Body of pancreas (tissue), 4 donors: Measurements from ENCODE around the gene SF3B3. TPM values are rescaled to one million over a fixed set of nuclear protein-coding genes. Genes with fewer than 3 reads are reported as not detected.
A peak's percentile ranks its signal among the peaks of the same experiment; 100 is the strongest.

Experiments
- ATAC-seq: fragments of 150-250 bp; one replicate; pipeline ENCODE4 v1.9.1; 2016
- DNase-seq, 4 donors: peaks; one replicate each; pipeline ENCODE4 v3.0.0-alpha.2; 2019
- H3K27ac ChIP-seq, 4 donors: fragments of 200-600 bp; sonication (generic); 1 replicate in 3 of 4; 2 replicates in 1 of 4; pipeline versions ENCODE4 v1.5.1 to v1.6.1; 2016 to 2019; ENCODE audit warnings: mild to moderate bottlenecking in 1 of 4, mixed read lengths in 1 of 4, moderate library complexity in 1 of 4
- H3K27me3 ChIP-seq, 2 donors: fragments of 200-600 bp; sonication (generic); one replicate each; pipeline ENCODE4 v1.6.0; 2016; ENCODE audit warnings: mild to moderate bottlenecking in 1 of 2
- H3K36me3 ChIP-seq, 2 donors: fragments of 200-600 bp; sonication (generic); replicated peaks in 1 of 2; 2 replicates each; pipeline ENCODE4 v1.5.1; 2016; ENCODE audit warnings: low read depth in 2 of 2; ENCODE audit not compliant: insufficient read depth in 1 of 2
- H3K4me1 ChIP-seq: fragments of 200-600 bp; sonication (generic); one replicate; pipeline ENCODE4 v1.6.0; 2016
- H3K4me3 ChIP-seq, 2 donors: fragments of 200-600 bp; sonication (generic); 1 replicate in 1 of 2; 2 replicates in 1 of 2; pipeline ENCODE4 v1.5.1; 2016 to 2019
- H3K9me3 ChIP-seq, 3 donors: fragments of 200-600 bp; sonication (generic); 1 replicate in 2 of 3; 2 replicates in 1 of 3; pipeline ENCODE4 v1.5.1; 2016
- CTCF ChIP-seq, 7 experiments: fragments of 450-650 bp in 4 of 7; fragments of 200-600 bp in 3 of 7; sonication (generic) in 3 of 7; IDR thresholded peaks; one replicate each; pipeline ENCODE4 v1.5.1; 2016 to 2019; ENCODE audit warnings: antibody characterized with exemption in 7 of 7
- POLR2A ChIP-seq, 3 donors: fragments of 450-650 bp; IDR thresholded peaks; one replicate each; pipeline ENCODE4 v1.6.1; 2016; ENCODE audit warnings: antibody characterized with exemption in 3 of 3, mild to moderate bottlenecking in 2 of 3
- WGBS, 2 donors: methylation state at CpG; one replicate each; pipeline ENCODE4 v1.1.5; 2017; 5-methylcytosine and 5-hydroxymethylcytosine counted together
- intact Hi-C: fragments of 100-400 bp; cut with DNase I; formaldehyde crosslinking; loops from one replicate; pipeline ENCODE4 v1.15.1; 2023
- total RNA-seq, 2 donors: library from RNA; depleted of rRNA; stranded (reverse); fragments of >200 nt; gene quantifications; one replicate each; pipeline ENCODE4 v1.1.0, GENCODE V29; 2016

SF3B3 gene
- total RNA-seq, 2 donors from 2014 or later: 47.5 to 53.4 TPM

GRCh38 chr16:70593544-70593943 lies 69.9 kb downstream of the SF3B3 start:
- TF ChIP-seq CTCF (IDR thresholded peaks at IDR 0.05): no peak
- TF ChIP-seq POLR2A (IDR thresholded peaks at IDR 0.05): no peak
- DNase-seq (no peak), ATAC-seq (no peak)
- 92 to 100% methylated on average over 1 of the region's 1 CpG for WGBS, 2 donors
- Histone ChIP-seq H3K36me3 (no peaks in the 10 kb centered on the region), H3K4me1 (peaks cover 32% of the 10 kb centered on the region), H3K4me3 (no peak overlapping the region), H3K27me3 (no peaks in the 10 kb centered on the region), H3K27ac (no peak overlapping the region), H3K9me3 (no peaks in the 10 kb centered on the region)
- intact Hi-C loops: no loop called here

DNA sequence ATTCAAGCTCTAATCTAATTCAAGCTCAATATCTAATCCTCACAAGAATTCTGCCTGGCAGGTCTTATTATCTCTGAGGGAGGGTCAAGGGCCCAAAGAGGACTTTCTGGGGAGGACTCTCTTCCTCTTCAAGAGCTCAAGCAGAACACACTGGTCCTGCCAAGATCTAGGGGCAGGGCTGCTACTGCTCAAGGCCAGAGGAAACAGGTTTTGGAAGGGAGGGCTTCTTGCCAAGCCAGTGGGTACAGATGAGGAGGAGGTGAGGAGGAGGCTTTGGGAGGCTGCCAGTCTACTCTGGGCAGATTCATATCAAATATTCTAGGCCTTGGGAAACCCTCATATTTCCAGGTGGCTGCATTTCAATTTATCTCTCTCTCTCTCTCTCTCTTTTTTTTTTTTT lies 71.0 kb downstream of the SF3B3 start:
- TF ChIP-seq POLR2A (IDR thresholded peaks at IDR 0.05) (no peak), CTCF (IDR thresholded peaks at IDR 0.05) (no peak)
- DNase-seq (peak; percentile 54 to 84 (median 80)), ATAC-seq (peak; percentile 63)
- peaks cover 32% of the 10 kb centered on the region for H3K4me1 ChIP-seq
- H3K9me3 ChIP-seq: no peaks in the 10 kb centered on the region
- no peaks in the 10 kb centered on the region for H3K36me3 ChIP-seq
- intact Hi-C loops: no loop called here
- H3K27ac ChIP-seq: peak overlapping the region in 2 of 4 donors; percentile 24 to 31
- H3K27me3 ChIP-seq: no peaks in the 10 kb centered on the region
- no peak overlapping the region for H3K4me3 ChIP-seq

DNA sequence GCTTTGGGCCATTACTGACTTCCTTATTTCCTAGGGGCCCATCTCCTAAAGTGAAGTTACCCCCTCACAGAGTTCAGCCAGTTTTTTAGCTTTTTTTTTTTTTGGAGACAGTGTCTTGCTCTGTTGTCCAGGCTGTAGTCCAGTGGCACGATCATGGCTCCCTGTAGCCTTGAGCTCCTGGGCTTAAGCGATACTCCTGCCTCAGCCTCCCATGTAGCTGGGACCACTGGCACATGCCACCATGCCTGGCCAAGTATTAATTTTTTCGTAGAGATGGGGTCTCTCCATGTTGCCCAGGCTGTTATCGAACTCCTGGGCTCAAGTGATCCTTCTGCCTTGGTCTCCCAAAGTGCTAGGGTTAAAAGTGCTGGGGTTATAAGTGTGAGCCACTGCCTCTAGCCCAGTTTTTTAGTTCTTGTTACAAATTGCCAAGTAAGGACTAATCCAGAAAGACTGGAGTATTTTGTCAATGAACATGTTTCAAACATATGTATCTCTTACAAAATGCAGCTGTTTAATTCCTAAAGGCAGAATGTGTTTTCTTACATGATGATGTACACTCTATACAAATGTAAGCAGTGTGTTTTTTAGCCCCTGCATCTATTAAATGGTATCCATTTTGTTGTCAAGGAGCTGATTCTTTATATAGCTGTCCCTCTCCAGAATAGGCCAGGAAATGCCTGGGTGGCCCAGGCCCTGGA lies 73.7 kb downstream of the SF3B3 start:
- Histone ChIP-seq H3K27ac (no peak overlapping the region), H3K36me3 (no peaks in the 10 kb centered on the region), H3K4me3 (no peak overlapping the region), H3K27me3 (no peaks in the 10 kb centered on the region), H3K4me1 (peaks cover 8% of the 10 kb centered on the region), H3K9me3 (no peaks in the 10 kb centered on the region)
- intact Hi-C loops: no loop called here
- TF ChIP-seq POLR2A (IDR thresholded peaks at IDR 0.05) (no peak), CTCF (IDR thresholded peaks at IDR 0.05) (no peak)
- ATAC-seq: no peak
- 78 to 80% methylated on average over 4 of the region's 4 CpGs for WGBS, 2 donors
- DNase-seq: no peak

GRCh38 chr16:70598937-70599503 lies 75.4 kb downstream of the SF3B3 start:
- Histone ChIP-seq H3K4me3 (no peak overlapping the region), H3K36me3 (no peaks in the 10 kb centered on the region), H3K27me3 (no peaks in the 10 kb centered on the region), H3K4me1 (peaks cover 8% of the 10 kb centered on the region), H3K9me3 (no peaks in the 10 kb centered on the region), H3K27ac (no peak overlapping the region)
- DNase-seq (no peak), ATAC-seq (no peak)
- intact Hi-C loops: no loop called here
- WGBS, 2 donors: 74 to 76% methylated on average over 6 of the region's 6 CpGs
- TF ChIP-seq POLR2A (IDR thresholded peaks at IDR 0.05): no peak
- TF ChIP-seq CTCF (IDR thresholded peaks at IDR 0.05): no peak

GRCh38 chr16:70600730-70601129 lies 77.1 kb downstream of the SF3B3 start:
- Histone ChIP-seq H3K4me1 (no peaks in the 10 kb centered on the region), H3K27me3 (no peaks in the 10 kb centered on the region), H3K36me3 (no peaks in the 10 kb centered on the region), H3K27ac (no peak overlapping the region), H3K4me3 (no peak overlapping the region), H3K9me3 (no peaks in the 10 kb centered on the region)
- no peak for ATAC-seq
- WGBS, 2 donors: 57 to 63% methylated on average over 3 of the region's 3 CpGs
- intact Hi-C loops: no loop called here
- TF ChIP-seq POLR2A (IDR thresholded peaks at IDR 0.05) (no peak), CTCF (IDR thresholded peaks at IDR 0.05) (no peak)
- no peak for DNase-seq
